ENCODE measurements around the gene GLB1L3.

The GLB1L3 gene

DNA sequence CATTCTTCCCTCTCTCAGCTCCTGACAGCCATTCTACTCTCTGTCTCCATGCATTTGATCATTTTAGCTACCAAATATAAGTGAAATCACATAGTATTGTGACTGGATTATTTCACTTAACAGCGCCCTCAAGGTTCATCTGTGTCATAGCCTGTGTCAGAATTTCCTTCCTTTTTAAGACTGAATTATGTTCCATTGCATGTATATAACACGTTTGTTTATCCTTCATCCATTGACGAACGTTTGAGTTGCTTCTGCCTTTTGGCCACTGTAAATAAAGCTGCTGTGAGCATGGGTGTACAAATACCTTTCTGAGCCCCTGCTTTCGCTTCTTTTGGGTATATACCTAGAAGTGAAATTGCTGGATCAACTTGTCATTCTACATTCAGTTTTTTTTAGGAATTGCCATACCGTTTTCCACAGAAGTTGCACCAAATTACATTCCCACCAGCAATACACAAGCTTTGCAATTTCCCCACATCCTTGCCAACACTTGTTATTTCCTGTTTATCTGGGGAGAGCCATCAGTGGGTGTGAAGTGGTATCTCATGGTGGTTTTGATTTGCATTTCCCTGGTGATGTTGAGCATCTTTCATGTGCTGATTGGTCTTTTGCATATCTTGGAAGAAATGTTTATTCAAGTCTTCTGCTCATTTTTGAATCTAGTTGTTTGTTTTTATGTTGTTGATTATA lies 73.1 kb downstream of the GLB1L3 start:
- DNase-seq (ENCODE audit: extremely low read depth, low read depth) = no peak
- TF ChIP-seq, protein P1, sequence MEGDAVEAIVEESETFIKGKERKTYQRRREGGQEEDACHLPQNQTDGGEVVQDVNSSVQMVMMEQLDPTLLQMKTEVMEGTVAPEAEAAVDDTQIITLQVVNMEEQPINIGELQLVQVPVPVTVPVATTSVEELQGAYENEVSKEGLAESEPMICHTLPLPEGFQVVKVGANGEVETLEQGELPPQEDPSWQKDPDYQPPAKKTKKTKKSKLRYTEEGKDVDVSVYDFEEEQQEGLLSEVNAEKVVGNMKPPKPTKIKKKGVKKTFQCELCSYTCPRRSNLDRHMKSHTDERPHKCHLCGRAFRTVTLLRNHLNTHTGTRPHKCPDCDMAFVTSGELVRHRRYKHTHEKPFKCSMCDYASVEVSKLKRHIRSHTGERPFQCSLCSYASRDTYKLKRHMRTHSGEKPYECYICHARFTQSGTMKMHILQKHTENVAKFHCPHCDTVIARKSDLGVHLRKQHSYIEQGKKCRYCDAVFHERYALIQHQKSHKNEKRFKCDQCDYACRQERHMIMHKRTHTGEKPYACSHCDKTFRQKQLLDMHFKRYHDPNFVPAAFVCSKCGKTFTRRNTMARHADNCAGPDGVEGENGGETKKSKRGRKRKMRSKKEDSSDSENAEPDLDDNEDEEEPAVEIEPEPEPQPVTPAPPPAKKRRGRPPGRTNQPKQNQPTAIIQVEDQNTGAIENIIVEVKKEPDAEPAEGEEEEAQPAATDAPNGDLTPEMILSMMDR (IDR thresholded peaks at IDR 0.05; ENCODE audit: low read depth, low read length) = no peak

DNA sequence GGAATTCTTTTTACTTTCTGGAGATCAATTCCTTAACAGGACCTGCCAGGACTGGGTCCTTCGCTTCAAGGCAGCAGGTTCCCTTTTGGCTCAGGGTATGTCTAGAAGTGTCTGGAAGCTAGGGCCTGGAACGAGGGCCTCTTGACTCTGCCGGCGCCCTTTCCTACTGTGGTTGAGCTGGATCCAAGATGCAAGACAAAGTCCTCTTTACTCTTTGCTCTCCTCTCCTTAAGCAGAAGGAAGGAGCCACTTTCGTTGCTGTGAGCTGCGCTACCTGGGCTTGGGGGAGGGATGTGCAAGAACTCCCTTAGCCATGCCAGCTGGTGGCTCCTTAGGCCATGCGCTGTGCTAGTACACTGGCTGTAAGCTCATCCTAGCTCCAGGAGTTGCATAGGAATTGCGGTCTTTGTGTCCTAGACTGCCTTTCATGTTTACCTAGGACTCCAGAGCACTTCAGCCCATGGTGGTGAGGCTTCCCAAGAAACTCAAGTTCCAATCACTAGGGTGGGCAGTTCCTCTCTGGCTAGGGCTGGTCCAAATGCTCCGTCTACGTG lies 73.7 kb downstream of the GLB1L3 start:
- TF ChIP-seq, protein P1 (IDR thresholded peaks at IDR 0.05; ENCODE audit: low read depth, low read length) = no peak
- DNase-seq (ENCODE audit: extremely low read depth, low read depth) = no peak

DNA sequence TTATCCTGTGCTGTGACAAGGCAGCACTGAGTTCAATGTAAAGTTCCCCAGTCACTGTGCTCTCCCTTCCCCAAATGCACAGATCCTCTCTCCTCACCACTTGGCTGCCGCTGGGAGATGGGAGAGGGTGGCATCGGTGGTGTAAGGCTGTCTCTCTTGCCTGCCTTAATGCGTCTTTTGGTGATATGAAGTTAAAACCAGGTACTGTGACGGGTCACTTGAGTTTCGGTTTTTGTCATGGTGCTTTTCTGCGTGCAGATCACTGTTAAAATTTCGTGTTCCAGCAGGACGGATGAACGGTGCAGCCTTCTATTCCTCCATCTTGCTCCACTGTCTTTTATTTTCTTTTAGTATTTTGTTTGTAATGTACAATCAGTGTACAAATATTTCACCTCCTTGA lies 74.2 kb downstream of the GLB1L3 start:
- TF ChIP-seq, protein P1 (IDR thresholded peaks at IDR 0.05; ENCODE audit: low read depth, low read length) = no peak
- DNase-seq (ENCODE audit: extremely low read depth, low read depth) = no peak

DNA sequence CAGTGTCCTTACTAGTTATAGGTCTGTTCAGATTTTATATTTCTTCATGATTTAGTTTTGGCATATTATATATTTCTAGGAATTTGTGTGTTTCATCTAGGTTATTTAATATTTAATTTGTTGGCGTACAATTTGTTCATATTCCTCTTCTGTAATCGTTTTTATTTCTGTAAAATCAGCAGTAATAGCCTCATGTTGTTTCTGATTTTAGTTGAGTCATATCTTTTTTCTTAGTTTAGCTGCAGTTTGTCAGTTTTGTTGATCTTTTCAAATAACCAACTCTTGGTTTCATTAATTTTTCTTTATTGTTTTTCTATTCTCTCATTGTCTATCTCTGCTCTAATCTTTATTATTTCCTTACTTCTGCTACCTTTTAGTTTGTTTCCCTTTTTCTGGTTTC lies 75.9 kb downstream of the GLB1L3 start:
- TF ChIP-seq, protein P1 (IDR thresholded peaks at IDR 0.05; ENCODE audit: low read depth, low read length) = no peak
- DNase-seq (ENCODE audit: extremely low read depth, low read depth) = no peak

DNA sequence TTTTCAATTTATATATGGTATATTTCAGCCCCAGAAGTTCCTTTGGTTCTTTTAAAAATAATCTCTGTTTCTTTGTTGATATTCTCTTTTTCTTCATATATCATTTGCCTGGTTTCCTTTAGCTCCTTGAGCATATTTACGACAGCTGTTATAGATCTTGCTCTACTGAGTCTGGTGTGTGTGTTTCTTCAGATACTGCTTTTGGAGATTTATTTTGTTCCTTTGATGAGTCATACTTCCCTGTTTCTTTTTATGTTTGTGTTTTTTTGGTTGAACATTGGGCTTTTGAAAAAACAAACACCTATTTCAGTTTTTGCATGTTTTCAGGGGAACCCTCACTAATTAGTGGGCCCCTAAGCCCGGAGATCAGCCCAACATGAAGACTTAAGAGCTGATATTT lies 79.0 kb downstream of the GLB1L3 start:
- TF ChIP-seq, protein P1 (IDR thresholded peaks at IDR 0.05; ENCODE audit: low read depth, low read length) = no peak
- no peak for DNase-seq (ENCODE audit: extremely low read depth, low read depth)

- TF ChIP-seq, protein P1 (IDR thresholded peaks at IDR 0.05; ENCODE audit: low read depth, low read length) = no peak
- no peak for DNase-seq (ENCODE audit: extremely low read depth, low read depth)
Observed at GRCh38 chr11:134355656-134356055, 79.5 kb downstream of the GLB1L3 start.

DNA sequence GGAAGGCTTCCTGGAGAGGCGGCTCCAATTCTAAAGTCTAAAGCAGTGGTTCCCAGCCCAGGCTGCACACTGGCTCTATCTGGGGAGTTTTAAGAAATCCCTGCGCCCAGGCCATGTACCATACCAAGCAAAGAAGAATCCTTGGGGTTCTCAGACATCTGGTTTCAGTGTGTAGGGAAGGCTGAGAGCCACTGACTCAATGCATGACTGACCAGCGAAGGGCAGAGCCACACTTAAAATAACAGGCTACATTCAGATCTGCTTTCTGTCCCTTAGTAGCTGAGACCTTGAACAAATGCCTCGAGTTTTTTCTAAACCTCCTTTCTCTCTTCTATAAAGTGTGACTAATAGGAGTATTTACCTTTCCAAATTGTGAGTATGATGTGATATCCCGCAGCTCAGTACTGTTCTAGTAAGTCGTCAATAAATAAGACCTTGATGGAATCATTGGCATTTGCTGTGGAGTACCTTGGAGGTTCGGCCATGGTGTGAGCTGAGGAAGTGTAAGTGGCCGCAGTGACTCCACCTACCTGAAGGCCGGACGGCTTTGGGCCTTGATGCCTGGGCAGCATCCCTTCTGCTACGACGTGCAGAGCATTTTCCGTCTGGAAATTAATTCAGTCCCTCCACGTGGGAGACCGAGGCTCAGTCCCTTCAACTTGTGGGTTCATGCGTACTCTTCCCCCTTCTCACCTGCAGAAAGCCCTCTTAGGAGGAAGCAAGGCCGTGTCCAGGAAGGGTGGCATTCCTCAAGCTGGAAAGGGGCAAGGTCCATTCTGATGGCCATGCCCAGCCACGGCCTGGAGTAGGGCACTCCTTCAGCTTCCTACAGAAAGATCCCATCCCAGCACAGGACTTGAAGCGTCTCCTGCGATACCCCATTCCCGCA lies 80.7 kb downstream of the GLB1L3 start:
- DNase-seq (ENCODE audit: extremely low read depth, low read depth) = no peak
- TF ChIP-seq, protein P1 (IDR thresholded peaks at IDR 0.05; ENCODE audit: low read depth, low read length) = no peak
